ELR (cell line): ENCODE data around the gene LLGL2.

Source experiments
- DNase-seq: peaks from one replicate; pipeline ENCODE4 v3.0.0-alpha.2; 2015; ENCODE audit warnings: low read depth

LLGL2 gene

DNA sequence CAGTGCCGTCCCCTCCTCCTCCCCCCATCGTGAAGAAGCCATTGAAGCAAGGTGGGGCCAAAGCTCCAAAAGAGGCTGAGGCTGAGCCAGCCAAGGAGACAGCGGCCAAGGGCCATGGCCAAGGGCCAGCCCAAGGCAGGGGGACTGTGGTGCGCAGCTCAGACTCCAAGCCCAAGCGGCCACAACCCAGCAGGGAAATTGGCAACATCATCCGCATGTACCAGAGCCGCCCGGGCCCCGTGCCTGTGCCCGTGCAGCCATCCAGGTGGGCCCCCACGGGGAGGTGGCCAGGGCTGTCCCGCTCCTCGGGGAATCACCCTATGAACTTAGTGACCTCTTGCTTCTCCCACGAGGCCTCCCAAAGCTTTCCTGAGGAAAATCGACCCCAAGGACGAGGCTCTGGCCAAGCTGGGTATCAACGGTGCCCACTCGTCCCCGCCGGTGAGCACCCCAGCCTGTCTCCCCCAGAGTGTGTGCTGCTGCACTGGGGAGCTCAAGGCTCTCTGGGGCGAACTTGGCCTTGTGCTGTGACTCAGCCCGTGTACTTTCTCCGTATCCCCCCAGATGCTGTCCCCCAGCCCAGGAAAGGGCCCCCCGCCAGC lies 91.1 kb downstream of the LLGL2 start:
- DNase-seq: no peak

- DNase-seq: no peak
Measured at GRCh38 chr17:75617218-75617617, 91.7 kb downstream of the LLGL2 start.

- no peak for DNase-seq
Measured at GRCh38 chr17:75617675-75618074, 92.2 kb downstream of the LLGL2 start.

DNA sequence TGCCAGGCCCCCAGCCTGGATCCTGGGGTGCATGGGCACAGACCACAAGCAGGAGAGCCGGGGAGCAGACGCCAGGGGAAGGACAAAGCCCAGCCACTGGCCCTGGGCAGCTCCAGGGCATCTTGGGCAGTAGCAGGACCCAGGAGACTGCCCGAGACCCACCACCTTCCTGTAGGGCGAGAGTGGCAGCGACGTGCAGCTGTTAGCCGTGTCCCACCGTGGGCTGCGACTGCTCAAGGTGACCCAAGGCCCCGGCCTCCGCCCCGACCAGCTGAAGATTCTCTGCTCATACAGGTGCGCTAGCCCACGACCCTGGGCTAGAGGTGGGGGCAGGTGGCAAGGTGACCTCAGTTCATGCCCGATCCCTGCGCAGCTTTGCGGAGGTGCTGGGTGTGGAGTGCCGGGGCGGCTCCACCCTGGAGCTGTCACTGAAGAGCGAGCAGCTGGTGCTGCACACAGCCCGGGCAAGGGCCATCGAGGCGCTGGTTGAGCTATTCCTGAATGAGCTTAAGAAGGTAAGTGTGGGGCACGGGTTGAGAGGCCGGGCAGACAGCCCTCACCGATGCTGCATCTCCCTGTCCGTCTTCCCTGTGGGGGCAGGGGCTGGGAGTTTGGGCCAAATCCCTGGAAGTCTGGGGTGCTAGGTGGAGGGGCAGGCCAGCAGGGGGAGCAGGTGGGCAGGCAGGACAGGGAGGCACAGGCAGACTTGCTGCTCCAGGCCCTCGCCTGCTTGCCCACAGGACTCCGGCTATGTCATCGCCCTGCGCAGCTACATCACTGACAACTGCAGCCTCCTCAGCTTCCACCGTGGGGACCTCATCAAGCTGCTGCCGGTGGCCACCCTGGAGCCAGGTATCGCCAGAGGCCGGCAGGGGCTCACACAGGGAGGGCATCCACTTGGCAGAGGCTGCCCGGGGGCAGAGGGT lies 94.3 kb downstream of the LLGL2 start:
- peak; percentile 71 for DNase-seq

DNA sequence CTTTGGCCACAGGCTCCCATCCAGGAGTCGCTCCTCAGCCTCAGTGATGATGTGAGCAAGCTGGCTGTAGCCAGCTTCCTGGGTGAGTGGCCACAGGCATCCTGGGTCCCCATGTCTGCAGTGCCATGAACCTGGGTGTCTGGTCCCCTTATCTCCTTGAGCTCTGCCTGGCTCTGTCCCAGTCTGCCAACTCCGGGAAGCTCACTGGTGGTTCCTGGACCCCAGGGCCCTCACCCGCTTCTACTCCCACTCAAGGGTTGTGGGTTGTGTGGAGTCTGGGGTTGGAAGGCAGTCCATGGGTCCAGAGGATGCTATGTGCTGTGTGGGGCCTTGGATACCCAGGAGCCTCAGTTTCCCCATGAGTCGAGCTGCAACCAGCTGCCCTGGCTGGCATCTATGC lies 96.0 kb downstream of the LLGL2 start:
- DNase-seq: no peak

GRCh38 chr17:75622076-75622475 lies 96.6 kb downstream of the LLGL2 start:
- DNase-seq: no peak

DNA sequence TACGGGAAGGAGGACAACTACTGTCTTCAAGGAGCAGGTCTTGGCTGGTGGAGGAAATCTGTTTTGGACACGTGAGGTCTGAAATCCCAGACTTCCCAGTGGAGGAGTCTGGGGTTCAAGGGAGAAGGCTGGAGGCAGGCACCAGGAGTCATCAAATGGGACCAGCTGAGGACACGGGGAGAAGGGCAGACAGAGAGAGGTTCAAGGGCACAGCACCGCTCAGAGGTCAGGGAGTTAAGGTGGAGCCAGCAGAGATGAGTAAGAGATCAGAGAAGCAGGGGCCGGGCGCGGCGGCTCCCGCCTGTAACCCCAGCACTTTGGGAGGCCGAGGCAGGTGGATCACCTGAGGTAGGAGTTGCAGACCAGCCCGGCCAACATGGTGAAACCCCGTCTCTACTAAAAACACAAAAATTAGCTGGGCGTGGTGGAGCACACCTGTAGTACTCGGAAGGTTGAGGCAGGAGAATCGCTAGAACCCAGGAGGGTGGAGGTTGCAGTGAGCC lies 97.3 kb downstream of the LLGL2 start:
- DNase-seq: no peak

DNA sequence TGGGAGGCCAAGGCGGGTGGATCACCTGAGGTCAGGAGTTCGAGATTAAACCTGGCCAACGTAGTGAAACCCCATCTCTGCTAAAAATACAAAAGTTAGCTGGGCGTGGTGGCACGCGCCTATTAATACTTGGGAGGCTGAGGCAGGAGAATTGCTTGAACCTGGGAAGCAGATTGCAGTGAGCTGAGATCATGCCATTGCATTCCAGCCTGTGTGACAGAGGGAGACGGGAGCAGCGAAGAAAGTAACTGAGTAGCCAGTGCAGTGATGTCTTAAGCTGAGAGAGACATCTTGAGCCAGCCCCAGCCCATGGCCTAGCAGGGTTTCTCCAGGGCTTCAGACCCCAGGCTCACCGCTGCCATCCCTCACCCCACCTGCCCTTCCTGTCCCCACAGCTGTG lies 97.9 kb downstream of the LLGL2 start:
- DNase-seq: no peak

DNA sequence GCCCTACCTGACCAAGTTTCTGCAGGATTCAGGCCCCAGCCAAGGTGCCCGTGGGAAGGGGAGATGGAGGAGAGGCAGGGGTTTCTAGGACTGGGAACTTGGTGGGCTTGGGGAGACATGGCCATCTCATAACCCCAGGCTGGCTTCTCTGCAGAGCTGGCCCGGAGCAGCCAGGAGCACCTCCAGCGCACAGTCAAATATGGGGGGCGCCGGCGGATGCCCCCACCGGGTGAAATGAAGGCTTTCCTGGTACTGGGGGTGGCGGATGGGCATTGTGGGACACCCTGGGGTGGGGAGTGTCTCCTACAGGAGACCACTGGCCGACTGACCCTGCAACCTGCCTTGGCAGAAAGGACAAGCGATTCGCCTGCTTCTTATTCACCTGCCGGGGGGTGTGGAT lies 98.5 kb downstream of the LLGL2 start:
- DNase-seq: no peak
